H9 (cell line): ENCODE data around the gene GPC1. TPM values are rescaled to one million over a fixed set of nuclear protein-coding genes. Genes with fewer than 3 reads are reported as not detected.

Experiments
- DNase-seq: peaks from one replicate; pipeline ENCODE4 v3.0.0-alpha.2; 2017
- H2AFZ ChIP-seq: one replicate; pipeline ENCODE4 v1.6.1; 2013; ENCODE audit warnings: mild to moderate bottlenecking, low read length, control low read depth, moderate library complexity
- H2AK5ac ChIP-seq: 2 replicates; pipeline ENCODE4 v1.6.1; 2013; ENCODE audit warnings: low read length, control low read depth, mixed read lengths; ENCODE audit not compliant: insufficient read length
- H2BK120ac ChIP-seq: one replicate; pipeline ENCODE4 v1.6.1; 2013; ENCODE audit warnings: low read depth, mild to moderate bottlenecking, low read length, control low read depth, inconsistent platforms; ENCODE audit not compliant: poor library complexity, severe bottlenecking
- H2BK12ac ChIP-seq: 2 replicates; pipeline ENCODE4 v1.6.1; 2013; ENCODE audit warnings: low read length, control low read depth, mixed read lengths, low read depth; ENCODE audit not compliant: insufficient read length
- H2BK15ac ChIP-seq: 2 replicates; pipeline ENCODE4 v1.6.1; 2013; ENCODE audit warnings: low read depth, low read length, control low read depth
- H2BK20ac ChIP-seq: one replicate; pipeline ENCODE4 v1.6.1; 2013; ENCODE audit warnings: low read depth, mild to moderate bottlenecking, low read length, control low read depth, inconsistent platforms; ENCODE audit not compliant: poor library complexity, severe bottlenecking
- H2BK5ac ChIP-seq: 2 replicates; pipeline ENCODE4 v1.6.1; 2013; ENCODE audit warnings: low read length, control low read depth, mixed read lengths; ENCODE audit not compliant: insufficient read length
- H3K14ac ChIP-seq: 2 replicates; pipeline ENCODE4 v1.6.1; 2013; ENCODE audit warnings: low read length, control low read depth; ENCODE audit not compliant: insufficient read depth
- H3K18ac ChIP-seq: 2 replicates; pipeline ENCODE4 v1.6.1; 2013; ENCODE audit warnings: low read depth, mild to moderate bottlenecking, mixed read lengths, low read length, control low read depth; ENCODE audit not compliant: insufficient read length
- H3K23ac ChIP-seq: 2 replicates; pipeline ENCODE4 v1.6.1; 2013; ENCODE audit warnings: low read length, control low read depth, mixed read lengths, low read depth; ENCODE audit not compliant: insufficient read length
- H3K23me2 ChIP-seq: 2 replicates; pipeline ENCODE4 v1.6.1; 2013; ENCODE audit warnings: low read depth, mild to moderate bottlenecking, mixed read lengths, low read length, control low read depth; ENCODE audit not compliant: insufficient read length, poor library complexity, severe bottlenecking
- H3K27ac ChIP-seq: 2 replicates; pipeline ENCODE4 v1.5.1; 2013; ENCODE audit warnings: low read length, control low read depth, mixed read lengths, low read depth; ENCODE audit not compliant: insufficient read length
- H3K27me3 ChIP-seq: 2 replicates; pipeline ENCODE4 v1.6.1; 2013; ENCODE audit warnings: low read length, control low read depth, inconsistent platforms; ENCODE audit not compliant: insufficient read depth
- H3K4ac ChIP-seq: 2 replicates; pipeline ENCODE4 v1.6.1; 2013; ENCODE audit warnings: low read depth, mild to moderate bottlenecking, control low read depth, inconsistent platforms, low read length, moderate library complexity
- H3K4me1 ChIP-seq: 2 replicates; pipeline ENCODE4 v1.6.1; 2013; ENCODE audit warnings: low read length, control low read depth, inconsistent platforms; ENCODE audit not compliant: insufficient read depth
- H3K4me2 ChIP-seq: 2 replicates; pipeline ENCODE4 v1.6.1; 2013; ENCODE audit warnings: low read length, control low read depth, mixed read lengths; ENCODE audit not compliant: insufficient read length, insufficient read depth
- H3K56ac ChIP-seq: 2 replicates; pipeline ENCODE4 v1.6.1; 2013; ENCODE audit warnings: low read depth, mild to moderate bottlenecking, mixed read lengths, low read length, control low read depth; ENCODE audit not compliant: insufficient read length
- H3K79me1 ChIP-seq: 2 replicates; pipeline ENCODE4 v1.6.1; 2013; ENCODE audit warnings: low read depth, mild to moderate bottlenecking, moderate library complexity, low read length, control low read depth, inconsistent platforms; ENCODE audit not compliant: insufficient read depth, poor library complexity, severe bottlenecking
- H3K79me2 ChIP-seq: 2 replicates; pipeline ENCODE4 v1.6.1; 2013; ENCODE audit warnings: low read length, control low read depth, inconsistent platforms; ENCODE audit not compliant: insufficient read depth
- H3K9ac ChIP-seq: 2 replicates; pipeline ENCODE4 v1.6.1; 2013; ENCODE audit warnings: low read length, control low read depth, mixed read lengths; ENCODE audit not compliant: insufficient read length; ENCODE audit errors: extremely low read depth
- H3K9me3 ChIP-seq: one replicate; pipeline ENCODE4 v1.6.1; 2013; ENCODE audit warnings: low read depth, low read length, inconsistent platforms; ENCODE audit not compliant: control insufficient read depth
- H3T11ph ChIP-seq: one replicate; pipeline ENCODE4 v1.6.1; 2013; ENCODE audit warnings: mild to moderate bottlenecking, low read length, control low read depth, inconsistent platforms
- H4K20me1 ChIP-seq: one replicate; pipeline ENCODE4 v1.6.1; 2013; ENCODE audit not compliant: control insufficient read depth, insufficient read length, insufficient read depth
- H4K5ac ChIP-seq: 2 replicates; pipeline ENCODE4 v1.6.1; 2013; ENCODE audit warnings: low read depth, mild to moderate bottlenecking, mixed read lengths, low read length, control low read depth; ENCODE audit not compliant: insufficient read length
- H4K8ac ChIP-seq: replicated peaks from 2 replicates; pipeline ENCODE4 v1.6.1; 2013; ENCODE audit warnings: low read length, control low read depth, mixed read lengths, low read depth; ENCODE audit not compliant: insufficient read length
- H4K91ac ChIP-seq: 2 replicates; pipeline ENCODE4 v1.6.1; 2013; ENCODE audit warnings: low read depth, mild to moderate bottlenecking, moderate library complexity, mixed read lengths, low read length, control low read depth; ENCODE audit not compliant: insufficient read length
- H3K27ac Mint-ChIP-seq, 3 experiments: 2 replicates in 2 of 3; 3 replicates in 1 of 3; pipeline ENCODE4 v1.8.0; 2020 to 2021; ENCODE audit warnings: mixed read lengths in 3 of 3, mild to moderate bottlenecking in 1 of 3, moderate library complexity in 1 of 3
- H3K27me3 Mint-ChIP-seq: 2 replicates; pipeline ENCODE4 v1.8.0; 2021; ENCODE audit warnings: low read depth, mild to moderate bottlenecking, moderate library complexity, mixed read lengths
- H3K36me3 Mint-ChIP-seq, 3 experiments: 2 replicates in 2 of 3; 3 replicates in 1 of 3; pipeline ENCODE4 v1.8.0; 2020 to 2021; ENCODE audit warnings: low read depth in 3 of 3, mixed read lengths in 3 of 3; ENCODE audit not compliant: insufficient read depth in 1 of 3
- H3K4me1 Mint-ChIP-seq, 2 experiments: 2 replicates each; pipeline ENCODE4 v1.8.0; 2020; ENCODE audit warnings: mixed read lengths in 2 of 2
- H3K4me3 Mint-ChIP-seq, 2 experiments: 2 replicates in 1 of 2; 3 replicates in 1 of 2; pipeline ENCODE4 v1.8.0; 2020 to 2021; ENCODE audit warnings: mild to moderate bottlenecking in 2 of 2, mixed read lengths in 2 of 2, moderate library complexity in 1 of 2
- H3K9me3 Mint-ChIP-seq, 2 experiments: 2 replicates in 1 of 2; 3 replicates in 1 of 2; pipeline ENCODE4 v1.8.0; 2020; ENCODE audit warnings: mild to moderate bottlenecking in 2 of 2, mixed read lengths in 2 of 2, moderate library complexity in 1 of 2
- WGBS: extraction: QIAGEN DNeasy Blood & Tissue Kit; methylation state at CpG from one replicate; pipeline ENCODE4 v1.1.7; 2013; ENCODE audit warnings: missing lambda C conversion rate, low lambda C conversion rate, mixed read lengths; ENCODE audit not compliant: insufficient read length; ENCODE audit errors: extremely low coverage; 5-methylcytosine and 5-hydroxymethylcytosine counted together
- total RNA-seq: library from RNA; stranded (reverse); gene quantifications from 2 replicates; pipeline ENCODE4 v1.2.1, GENCODE V29; 2021
- TF ChIP-seq, protein P1 (sequence below): fragments of 200-600 bp; sonication (generic); conservative IDR thresholded peaks from 3 replicates; pipeline ENCODE4 v1.8.0; 2021; ENCODE audit warnings: antibody characterized with exemption, mild to moderate bottlenecking

Gene GPC1
- total RNA-seq, 1 experiment from 2014 or later, result 39.4 TPM

DNA sequence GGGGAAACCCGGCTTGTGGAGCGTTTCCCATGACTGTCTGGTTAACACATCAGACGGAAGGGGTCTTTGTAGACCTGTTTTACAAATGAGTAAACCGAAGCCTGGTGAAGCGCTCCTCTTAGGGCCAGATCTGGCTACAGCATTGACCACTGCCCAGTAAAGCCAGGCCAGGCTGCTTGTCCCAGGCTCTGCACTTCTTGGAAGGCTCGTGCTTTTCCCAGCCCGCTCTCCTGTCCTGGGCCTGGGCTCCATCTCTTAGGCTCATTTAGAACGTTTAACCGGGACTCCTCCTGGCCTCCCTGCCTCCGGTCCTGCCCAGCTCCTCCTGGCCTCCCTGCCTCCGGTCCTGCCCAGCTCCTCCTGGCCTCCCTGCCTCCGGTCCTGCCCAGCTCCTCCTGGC is 4.8 kb downstream of the GPC1 start:
- Histone ChIP-seq H4K5ac (no peak overlapping the region), H2BK12ac (no peak overlapping the region), H3K23ac (no peak overlapping the region), H2BK120ac (no peak overlapping the region), H3K18ac (no peak overlapping the region), H3T11ph (no peak overlapping the region), H2BK5ac (no peak overlapping the region), H3K27me3 (peaks cover 13% of the 10 kb centered on the region; the same call in 1 of the 2 replicates), H3K79me2 (no peaks in the 10 kb centered on the region; the same call in 1 of the 2 replicates), H2AFZ (no peak overlapping the region), H4K91ac (no peak overlapping the region), H3K79me1 (no peaks in the 10 kb centered on the region), H3K14ac (no peak overlapping the region), H3K9me3 (no peaks in the 10 kb centered on the region), H2BK15ac (no peak overlapping the region), H4K20me1 (no peaks in the 10 kb centered on the region), H3K4me2 (no peak overlapping the region), H2BK20ac (no peak overlapping the region), H3K56ac (no peak overlapping the region), H2AK5ac (no peak overlapping the region), H3K9ac (no peak overlapping the region), H3K4me1 (no peaks in the 10 kb centered on the region; the same call in 1 of the 2 replicates), H3K4ac (no peak overlapping the region), H3K27ac (no peak overlapping the region), H3K23me2 (peaks cover 3% of the 10 kb centered on the region), H4K8ac (no peak overlapping the region)
- DNase-seq, result no peak
- TF ChIP-seq, protein P1, sequence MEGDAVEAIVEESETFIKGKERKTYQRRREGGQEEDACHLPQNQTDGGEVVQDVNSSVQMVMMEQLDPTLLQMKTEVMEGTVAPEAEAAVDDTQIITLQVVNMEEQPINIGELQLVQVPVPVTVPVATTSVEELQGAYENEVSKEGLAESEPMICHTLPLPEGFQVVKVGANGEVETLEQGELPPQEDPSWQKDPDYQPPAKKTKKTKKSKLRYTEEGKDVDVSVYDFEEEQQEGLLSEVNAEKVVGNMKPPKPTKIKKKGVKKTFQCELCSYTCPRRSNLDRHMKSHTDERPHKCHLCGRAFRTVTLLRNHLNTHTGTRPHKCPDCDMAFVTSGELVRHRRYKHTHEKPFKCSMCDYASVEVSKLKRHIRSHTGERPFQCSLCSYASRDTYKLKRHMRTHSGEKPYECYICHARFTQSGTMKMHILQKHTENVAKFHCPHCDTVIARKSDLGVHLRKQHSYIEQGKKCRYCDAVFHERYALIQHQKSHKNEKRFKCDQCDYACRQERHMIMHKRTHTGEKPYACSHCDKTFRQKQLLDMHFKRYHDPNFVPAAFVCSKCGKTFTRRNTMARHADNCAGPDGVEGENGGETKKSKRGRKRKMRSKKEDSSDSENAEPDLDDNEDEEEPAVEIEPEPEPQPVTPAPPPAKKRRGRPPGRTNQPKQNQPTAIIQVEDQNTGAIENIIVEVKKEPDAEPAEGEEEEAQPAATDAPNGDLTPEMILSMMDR, result no peak
- no peak overlapping the region for H3K27ac Mint-ChIP-seq
- H3K4me1 Mint-ChIP-seq, result peaks cover 4 to 11% of the 10 kb centered on the region in 2 experiments
- H3K27me3 Mint-ChIP-seq, result peaks cover 21% of the 10 kb centered on the region
- no peaks in the 10 kb centered on the region for H3K9me3 Mint-ChIP-seq
- no peak overlapping the region for H3K4me3 Mint-ChIP-seq
- WGBS, result no CpG with 5 or more reads among the region's 12 CpGs
- H3K36me3 Mint-ChIP-seq, result peaks cover 0 to 5% (median 0%) of the 10 kb centered on the region in 3 experiments; a peak in 1 of 7 replicates
